C4-2B (cell line): ENCODE data around the gene CWC15.

Source experiments
- H3K27ac ChIP-seq: fragments of 450-650 bp; 2 replicates; pipeline ENCODE4 v1.5.1; 2017
- ZFX ChIP-seq: fragments of 450-650 bp; IDR thresholded peaks from 2 replicates; pipeline ENCODE4 v1.6.1; 2017
- TF ChIP-seq, protein P1 (sequence below): fragments of 450-650 bp; conservative IDR thresholded peaks from 2 replicates; pipeline ENCODE4 v1.5.1; 2017; ENCODE audit warnings: mild to moderate bottlenecking

The CWC15 gene

DNA sequence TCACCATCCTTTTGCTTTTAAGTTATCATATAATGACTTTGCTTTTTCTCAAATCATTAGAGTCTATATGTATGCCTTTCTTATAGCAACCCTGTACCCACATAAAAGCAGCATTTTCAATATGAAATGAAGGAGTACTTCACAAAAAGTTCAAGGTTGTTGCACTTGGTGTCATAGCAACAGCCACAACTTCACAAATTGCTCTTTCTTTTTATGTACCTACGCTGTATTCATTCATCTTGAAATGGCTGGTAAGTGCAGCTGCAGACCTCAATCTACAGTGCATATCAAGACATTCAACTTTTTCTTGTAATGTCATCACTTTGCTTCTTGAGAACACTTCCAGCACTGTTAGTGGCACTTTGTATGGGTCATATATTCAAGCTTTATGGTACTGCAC is 18.6 kb downstream of the CWC15 start:
- no peak overlapping the region for H3K27ac ChIP-seq
- TF ChIP-seq, protein P1, sequence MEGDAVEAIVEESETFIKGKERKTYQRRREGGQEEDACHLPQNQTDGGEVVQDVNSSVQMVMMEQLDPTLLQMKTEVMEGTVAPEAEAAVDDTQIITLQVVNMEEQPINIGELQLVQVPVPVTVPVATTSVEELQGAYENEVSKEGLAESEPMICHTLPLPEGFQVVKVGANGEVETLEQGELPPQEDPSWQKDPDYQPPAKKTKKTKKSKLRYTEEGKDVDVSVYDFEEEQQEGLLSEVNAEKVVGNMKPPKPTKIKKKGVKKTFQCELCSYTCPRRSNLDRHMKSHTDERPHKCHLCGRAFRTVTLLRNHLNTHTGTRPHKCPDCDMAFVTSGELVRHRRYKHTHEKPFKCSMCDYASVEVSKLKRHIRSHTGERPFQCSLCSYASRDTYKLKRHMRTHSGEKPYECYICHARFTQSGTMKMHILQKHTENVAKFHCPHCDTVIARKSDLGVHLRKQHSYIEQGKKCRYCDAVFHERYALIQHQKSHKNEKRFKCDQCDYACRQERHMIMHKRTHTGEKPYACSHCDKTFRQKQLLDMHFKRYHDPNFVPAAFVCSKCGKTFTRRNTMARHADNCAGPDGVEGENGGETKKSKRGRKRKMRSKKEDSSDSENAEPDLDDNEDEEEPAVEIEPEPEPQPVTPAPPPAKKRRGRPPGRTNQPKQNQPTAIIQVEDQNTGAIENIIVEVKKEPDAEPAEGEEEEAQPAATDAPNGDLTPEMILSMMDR = no peak
- no peak for TF ChIP-seq ZFX

DNA sequence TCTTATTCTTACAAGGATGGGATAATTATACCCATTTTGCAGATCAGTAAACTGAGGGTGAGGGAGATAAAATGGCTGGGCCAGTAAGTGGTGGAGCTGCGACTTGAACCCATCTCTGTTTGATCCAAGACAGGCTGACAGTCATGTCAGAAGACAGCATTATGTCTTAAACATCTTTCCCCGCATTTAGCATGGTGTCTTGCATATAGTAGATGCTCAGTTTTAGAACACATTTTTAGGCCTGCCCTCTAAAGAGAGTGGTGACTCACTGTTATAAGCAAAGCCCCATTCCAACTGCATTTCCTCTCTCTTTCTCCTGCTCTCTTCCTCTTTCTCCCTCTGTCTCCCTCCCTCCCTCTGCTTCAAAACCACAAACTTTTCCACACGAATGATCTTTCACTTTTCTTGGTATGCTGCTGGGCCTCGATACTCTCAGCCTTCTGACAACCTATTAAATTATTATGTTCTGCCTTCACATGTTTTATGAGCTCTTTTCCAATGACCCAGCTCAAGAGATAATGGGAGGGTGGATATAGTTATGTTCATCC is 25.2 kb downstream of the CWC15 start:
- TF ChIP-seq ZFX = no peak
- TF ChIP-seq, protein P1 = no peak
- H3K27ac ChIP-seq = no peak overlapping the region

DNA sequence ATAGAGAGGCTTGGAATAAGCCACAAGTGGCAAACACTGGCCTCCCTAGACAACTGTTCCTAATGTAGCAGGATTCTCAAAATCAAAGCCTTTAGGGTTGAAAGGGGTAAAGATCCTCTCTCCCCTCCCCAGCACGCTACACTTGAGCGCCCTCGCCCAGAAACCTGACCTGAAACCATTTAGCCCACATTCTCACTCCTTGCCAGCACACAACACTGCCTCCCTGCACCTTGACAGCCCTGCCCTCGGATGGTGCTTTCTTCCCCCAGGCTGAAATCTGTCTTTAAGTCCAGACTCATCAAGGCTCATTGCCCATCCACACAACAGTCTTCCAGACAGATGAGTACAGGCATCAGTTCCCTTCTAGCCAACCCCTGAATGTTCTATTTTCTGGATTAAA is 26.5 kb downstream of the CWC15 start:
- no peak for TF ChIP-seq ZFX
- TF ChIP-seq, protein P1 = no peak
- no peak overlapping the region for H3K27ac ChIP-seq

DNA sequence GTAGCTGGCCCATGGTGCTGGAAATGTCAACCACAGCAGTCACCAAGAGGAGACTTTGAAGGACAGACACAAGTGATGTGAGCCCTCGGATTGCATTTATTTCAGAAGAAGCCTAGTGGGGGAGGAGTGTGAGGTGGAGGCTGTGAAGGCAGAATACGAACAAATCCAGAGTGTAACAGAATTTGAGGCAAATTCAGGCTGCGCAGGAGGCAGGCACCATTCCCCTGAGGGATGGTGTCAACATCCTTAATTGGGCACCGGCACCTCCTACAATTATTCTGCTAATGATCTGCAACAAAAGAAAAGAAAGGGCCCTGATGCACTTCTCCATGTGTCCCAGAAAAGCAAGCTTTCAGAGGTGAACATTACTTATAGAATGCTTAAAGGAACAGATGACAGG is 32.2 kb downstream of the CWC15 start:
- H3K27ac ChIP-seq = no peak overlapping the region
- TF ChIP-seq ZFX = no peak

DNA sequence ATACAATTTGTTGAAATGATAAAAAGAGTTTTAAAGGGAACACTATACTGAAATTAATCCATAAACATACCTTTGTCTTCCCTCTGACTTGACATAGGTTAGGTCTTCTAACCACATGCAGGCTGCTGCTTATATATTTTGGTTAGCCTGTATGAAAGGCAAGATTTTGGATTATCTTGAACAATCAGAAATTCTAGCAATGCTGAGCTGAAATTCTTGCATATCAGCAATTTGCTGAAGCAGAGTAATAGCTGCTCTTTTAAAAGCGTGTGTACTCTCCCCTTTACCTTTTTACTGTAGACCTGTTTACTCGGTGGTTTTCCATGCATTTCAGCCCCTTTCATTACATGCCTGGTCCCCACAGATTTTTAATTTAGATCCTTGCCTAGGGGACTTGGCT is 34.0 kb downstream of the CWC15 start:
- TF ChIP-seq, protein P1 = no peak
- TF ChIP-seq ZFX = no peak
- no peak overlapping the region for H3K27ac ChIP-seq

DNA sequence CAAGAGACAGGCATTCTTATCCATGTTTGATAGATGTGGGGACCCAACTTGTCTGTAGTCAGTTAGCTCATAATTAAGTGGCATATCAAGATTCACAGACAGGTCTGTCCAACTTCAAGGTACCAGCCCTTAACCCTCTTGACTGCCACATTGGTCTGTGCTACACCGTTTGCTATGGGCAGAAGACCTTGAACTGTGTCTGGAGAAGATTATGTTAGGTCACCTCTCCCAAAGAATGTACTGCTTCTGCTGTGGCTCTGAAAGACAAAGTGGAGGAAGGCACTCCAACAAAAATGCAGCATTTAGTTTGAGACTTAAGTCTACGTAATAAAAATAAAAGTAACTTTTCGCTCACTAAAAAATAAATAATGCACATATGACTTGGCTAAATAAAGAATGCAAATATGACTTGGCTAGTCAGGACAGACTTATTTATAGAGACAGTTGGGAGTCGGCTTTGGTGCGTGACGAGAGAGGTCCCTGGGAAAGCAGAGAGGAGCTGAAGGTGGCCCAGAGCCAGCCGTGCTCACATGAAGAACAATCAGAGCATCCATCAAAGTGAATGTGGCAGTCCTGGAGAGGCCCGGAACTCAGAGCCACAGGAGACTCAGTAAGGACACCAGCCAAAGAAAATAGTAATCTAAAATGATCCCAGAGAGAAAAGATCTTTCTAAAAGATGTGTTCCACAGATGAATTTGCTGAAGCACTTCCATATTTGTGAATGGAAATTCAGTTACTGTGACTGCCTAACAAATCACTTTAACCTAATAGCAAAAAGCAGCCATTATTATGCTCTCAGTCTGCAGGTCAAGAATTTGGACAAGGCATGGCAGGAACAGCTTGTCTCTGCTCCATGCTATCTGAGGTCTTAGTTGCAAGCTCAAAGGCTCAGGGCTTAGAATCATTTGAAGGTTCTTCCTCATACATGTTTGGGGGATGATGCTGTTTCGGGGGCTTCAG is 35.0 kb downstream of the CWC15 start:
- H3K27ac ChIP-seq = no peak overlapping the region
- TF ChIP-seq ZFX = no peak
- TF ChIP-seq, protein P1 = no peak

DNA sequence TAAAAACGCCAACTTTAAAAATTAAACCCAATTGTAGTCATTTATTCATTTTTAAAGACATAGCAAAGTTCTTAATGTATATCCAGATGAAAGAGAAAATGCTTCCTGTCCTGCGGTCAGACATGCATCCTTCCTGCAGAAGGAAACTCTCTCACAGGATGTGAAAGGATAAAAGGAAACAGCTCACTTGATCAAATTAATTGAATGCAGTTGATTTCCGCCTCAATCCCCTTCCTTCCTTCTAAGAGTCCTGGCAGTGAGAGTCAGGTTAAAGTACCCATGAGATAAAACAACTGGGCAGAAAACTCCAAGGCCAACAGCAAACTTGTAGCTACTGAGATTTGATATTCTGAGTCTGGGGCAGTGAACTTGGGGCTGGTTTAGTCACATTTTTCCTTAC is 38.5 kb downstream of the CWC15 start:
- no peak for TF ChIP-seq ZFX
- TF ChIP-seq, protein P1 = no peak
- no peak overlapping the region for H3K27ac ChIP-seq

DNA sequence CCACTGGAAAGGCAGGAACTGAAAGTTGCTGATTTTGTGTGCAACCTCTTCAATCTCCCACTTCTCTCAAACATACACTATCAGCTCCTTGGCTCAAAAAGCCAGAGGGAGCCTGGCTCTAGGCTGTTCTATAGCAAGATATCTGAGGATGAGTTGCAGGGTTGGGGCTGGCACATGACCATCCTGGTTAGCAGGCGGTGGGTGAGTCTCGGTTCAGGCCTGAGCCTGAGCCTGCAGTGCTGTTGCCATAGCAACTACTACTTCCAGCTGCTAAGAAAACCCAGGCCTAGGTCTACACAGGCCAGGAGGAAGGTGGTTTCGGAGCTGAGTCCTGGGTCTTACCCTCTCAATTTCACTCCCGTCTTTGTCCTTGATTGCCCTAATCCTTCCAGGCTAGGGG is 39.0 kb downstream of the CWC15 start:
- no peak overlapping the region for H3K27ac ChIP-seq
- TF ChIP-seq ZFX = no peak
- TF ChIP-seq, protein P1 = no peak
